Measurements from ENCODE around the gene RARRES2. TPM values are rescaled to one million over a fixed set of nuclear protein-coding genes. Genes with fewer than 3 reads are reported as not detected.
"Not testable (repeated sequence)": the region's sequence is repeated elsewhere in the genome, so short reads cannot be mapped to it uniquely, and the experiment has no call there.

The RARRES2 gene
- total RNA-seq, 1 experiment from 2014 or later: not detected

GRCh38 chr7:150295027-150295426 lies 46.4 kb downstream of the RARRES2 start:
- DNase-seq (ENCODE audit: low read depth): not testable (repeated sequence)

GRCh38 chr7:150290317-150290716 lies 51.1 kb downstream of the RARRES2 start:
- DNase-seq (ENCODE audit: low read depth): not testable (repeated sequence)

- DNase-seq (ENCODE audit: low read depth): not testable (repeated sequence)
Measured at GRCh38 chr7:150288816-150289215, 52.6 kb downstream of the RARRES2 start.

Other genes starting within 250 kb of the RARRES2 start
- not detected in 2 replicates for gene LRRC61, start 18.3 kb downstream of the RARRES2 start, total RNA-seq (2014; rRNA removed; shearing (Covaris generic))
- gene ACTR3C, start 18.1 kb downstream of the RARRES2 start, total RNA-seq (2014; rRNA removed; shearing (Covaris generic)): not detected in 2 replicates
- 122 and 136 TPM in 2 replicates for gene REPIN1, start 27.2 kb upstream of the RARRES2 start, total RNA-seq (2014; rRNA removed; shearing (Covaris generic))
- 7.2 and 8.2 TPM in 2 replicates for gene ZNF775, start 37.7 kb upstream of the RARRES2 start, total RNA-seq (2014; rRNA removed; shearing (Covaris generic))
- gene GIMAP8, start 109.0 kb upstream of the RARRES2 start, total RNA-seq (2014; rRNA removed; shearing (Covaris generic)): not detected in 2 replicates
- gene GIMAP7, start 173.2 kb upstream of the RARRES2 start, total RNA-seq (2014; rRNA removed; shearing (Covaris generic)): not detected in 2 replicates
- gene GIMAP4, start 225.8 kb upstream of the RARRES2 start, total RNA-seq (2014; rRNA removed; shearing (Covaris generic)): not detected in 2 replicates

All from HT1080 (cell line).